AG04449 (cell line): Measurements from ENCODE around the gene SEMA6C.
A peak's percentile ranks its signal among the peaks of the same experiment; 100 is the strongest.

ENCODE experiments used
- CTCF ChIA-PET: fragments of 350-600 bp; formaldehyde crosslinking; extraction: SDS; loops from one replicate; lab custom pipeline; 2021; ENCODE audit warnings: antibody characterized with exemption; lab: Yijun Ruan, JAX
- POLR2A ChIA-PET: fragments of 400-600, 350-600 bp; formaldehyde crosslinking; extraction: SDS; loops from one replicate; lab custom pipeline; 2020; ENCODE audit warnings: antibody characterized with exemption, inconsistent platforms; lab: Yijun Ruan, JAX
- DNase-seq: peaks from one replicate; pipeline ENCODE4 v3.0.0-alpha.2; 2010; ENCODE audit warnings: low read depth, low spot score
- H3K4me3 ChIP-seq: 2 replicates; pipeline ENCODE4 v1.5.1; 2011; ENCODE audit warnings: low read depth, mild to moderate bottlenecking, control low read depth, low read length
- TF ChIP-seq, protein P1 (sequence below): IDR thresholded peaks from one replicate; pipeline ENCODE4 v1.5.1; 2011; ENCODE audit warnings: mild to moderate bottlenecking, moderate library complexity, low read length, control low read depth, inconsistent platforms; ENCODE audit not compliant: insufficient read depth; ENCODE audit errors: missing control alignments

SEMA6C gene

GRCh38 chr1:151156515-151156819 lies 10.0 kb upstream of the SEMA6C start, which contains the start of gene TNFAIP8L2:
Gene TNFAIP8L2 (plus strand): TSS chr1:151156649. CDS start chr1:151158698, 2,049 bp downstream.
- no peak within 1 kb of the TSS for H3K4me3 ChIP-seq

GRCh38 chr1:151147665-151148064 lies 1.2 kb upstream of the SEMA6C start:
- no peak overlapping the region for H3K4me3 ChIP-seq
- DNase-seq = no peak
- POLR2A ChIA-PET = interaction anchor here (1.2 kb wide), 1 partner anchor 17 kb away, joined by 3 read pairs; no protein-coding TSS in a partner anchor
- CTCF ChIA-PET = interaction anchor here (2.5 kb wide), 1 partner anchor 47 kb away, joined by 16 read pairs; no protein-coding TSS in a partner anchor
- TF ChIP-seq, protein P1, sequence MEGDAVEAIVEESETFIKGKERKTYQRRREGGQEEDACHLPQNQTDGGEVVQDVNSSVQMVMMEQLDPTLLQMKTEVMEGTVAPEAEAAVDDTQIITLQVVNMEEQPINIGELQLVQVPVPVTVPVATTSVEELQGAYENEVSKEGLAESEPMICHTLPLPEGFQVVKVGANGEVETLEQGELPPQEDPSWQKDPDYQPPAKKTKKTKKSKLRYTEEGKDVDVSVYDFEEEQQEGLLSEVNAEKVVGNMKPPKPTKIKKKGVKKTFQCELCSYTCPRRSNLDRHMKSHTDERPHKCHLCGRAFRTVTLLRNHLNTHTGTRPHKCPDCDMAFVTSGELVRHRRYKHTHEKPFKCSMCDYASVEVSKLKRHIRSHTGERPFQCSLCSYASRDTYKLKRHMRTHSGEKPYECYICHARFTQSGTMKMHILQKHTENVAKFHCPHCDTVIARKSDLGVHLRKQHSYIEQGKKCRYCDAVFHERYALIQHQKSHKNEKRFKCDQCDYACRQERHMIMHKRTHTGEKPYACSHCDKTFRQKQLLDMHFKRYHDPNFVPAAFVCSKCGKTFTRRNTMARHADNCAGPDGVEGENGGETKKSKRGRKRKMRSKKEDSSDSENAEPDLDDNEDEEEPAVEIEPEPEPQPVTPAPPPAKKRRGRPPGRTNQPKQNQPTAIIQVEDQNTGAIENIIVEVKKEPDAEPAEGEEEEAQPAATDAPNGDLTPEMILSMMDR = no peak

More at GRCh38 chr1:151156515-151156819, 10.0 kb upstream of the SEMA6C start, which contains the start of gene TNFAIP8L2:
- TF ChIP-seq, protein P1 = no peak
- no peak for DNase-seq
- CTCF ChIA-PET = interaction anchor here (0.6 to 19.8 kb wide), 11 partner anchors 9 to 132 kb away, joined by 3 to 412 read pairs (median 6); partner anchors contain the start of genes C1orf56, LYSMD1 and SCNM1
- POLR2A ChIA-PET = no interaction called here

DNA sequence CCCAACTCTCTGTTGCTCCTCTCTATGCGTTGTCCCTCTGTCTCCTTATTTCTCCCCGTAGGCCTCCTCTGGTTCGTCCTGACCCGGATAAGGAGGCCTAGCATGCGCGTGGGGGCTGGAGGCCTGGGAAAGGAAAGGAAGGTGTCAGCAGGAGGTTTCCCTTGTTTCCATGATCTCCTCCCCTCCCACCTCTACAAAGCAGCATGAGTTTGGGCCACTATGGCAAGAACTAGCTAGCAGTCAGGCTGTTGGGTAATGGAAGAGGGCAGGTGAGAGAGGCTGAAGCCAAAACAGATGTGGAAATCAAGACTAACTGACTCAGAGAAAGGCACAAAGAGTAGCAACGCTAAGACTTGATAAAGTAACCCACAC lies 687 bp upstream of the SEMA6C start:
- ChIA-PET CTCF (interaction anchor here (0.7 to 2.5 kb wide), 2 partner anchors 16 to 47 kb away, joined by 3 to 16 read pairs; no protein-coding TSS in a partner anchor), POLR2A (interaction anchor here (1.2 kb wide), 1 partner anchor 18 kb away, joined by 3 read pairs; no protein-coding TSS in a partner anchor)
- TF ChIP-seq, protein P1 = no peak
- no peak for DNase-seq
- H3K4me3 ChIP-seq = peak overlapping the region; percentile 80

DNA sequence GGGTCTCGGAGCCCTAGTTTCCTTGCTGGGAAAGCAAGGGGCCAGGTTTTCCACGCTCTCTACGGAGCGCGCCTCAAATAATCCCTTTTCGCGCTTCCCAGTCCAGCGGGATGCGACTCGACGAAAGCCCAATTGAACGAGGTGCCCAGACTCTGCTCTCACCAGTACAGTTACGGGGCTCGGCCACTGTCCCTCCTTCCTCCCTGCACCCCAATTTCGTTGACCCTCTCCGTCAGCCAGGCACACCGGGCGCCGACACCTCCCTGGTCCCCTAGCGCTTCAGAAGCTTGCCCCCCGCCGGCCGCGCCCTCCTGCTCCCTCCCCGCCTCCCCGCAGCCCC lies 389 bp downstream of the SEMA6C start:
- no peak for DNase-seq
- ChIA-PET CTCF (interaction anchor here (1.5 to 1.9 kb wide), 2 partner anchors 12 to 15 kb away, joined by 3 to 5 read pairs; no protein-coding TSS in a partner anchor), POLR2A (no interaction called here)
- H3K4me3 ChIP-seq = peak overlapping the region; percentile 80
- TF ChIP-seq, protein P1 = no peak

DNA sequence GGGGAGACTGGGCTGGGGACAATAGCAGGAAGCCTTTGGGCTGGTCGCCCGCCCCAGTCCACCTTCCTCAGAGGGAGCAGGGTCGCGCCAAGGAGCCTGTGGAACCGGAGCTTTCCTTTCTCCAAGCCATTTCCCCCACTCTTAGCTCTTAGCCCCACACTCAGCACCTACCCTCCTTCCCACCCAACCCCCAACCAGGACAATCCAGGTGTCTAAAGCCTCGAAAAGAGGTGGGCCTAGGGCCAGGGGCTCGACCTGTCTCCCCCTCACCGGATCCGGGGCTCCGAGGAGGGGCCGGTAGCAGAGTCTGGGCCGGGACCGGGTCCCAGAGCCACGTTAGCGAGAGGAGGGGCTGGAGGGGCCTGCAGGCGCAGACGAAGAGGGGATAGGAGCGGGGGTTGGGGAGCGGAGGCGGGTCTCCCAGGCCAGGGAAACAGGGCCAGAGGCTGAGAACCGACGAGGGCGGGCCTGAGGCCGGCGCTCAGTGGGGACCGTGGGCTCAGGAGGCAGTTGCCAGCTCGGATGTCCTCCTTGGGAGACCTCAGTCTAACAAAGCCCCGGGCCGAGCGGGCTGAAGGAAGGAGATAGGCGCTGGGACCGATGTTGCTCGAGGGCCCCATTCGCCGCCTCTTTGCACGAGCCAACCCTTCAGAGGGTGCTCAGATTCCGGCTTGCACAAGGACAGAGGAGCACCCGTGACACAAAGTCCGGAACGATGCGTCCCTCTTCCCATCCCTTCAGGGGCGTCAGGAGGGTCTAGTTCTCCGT lies 943 bp downstream of the SEMA6C start:
- POLR2A ChIA-PET = interaction anchor here (0.6 kb wide), 1 partner anchor 36 kb away, joined by 3 read pairs; no protein-coding TSS in a partner anchor
- CTCF ChIA-PET = interaction anchor here (0.7 to 3.9 kb wide), 5 partner anchors 8 to 46 kb away, joined by 3 to 22 read pairs (median 5); no protein-coding TSS in a partner anchor
- DNase-seq = no peak
- TF ChIP-seq, protein P1 = no peak
- H3K4me3 ChIP-seq = peak overlapping the region; percentile 80
